Measurements from ENCODE around the gene RGL1.

DNA sequence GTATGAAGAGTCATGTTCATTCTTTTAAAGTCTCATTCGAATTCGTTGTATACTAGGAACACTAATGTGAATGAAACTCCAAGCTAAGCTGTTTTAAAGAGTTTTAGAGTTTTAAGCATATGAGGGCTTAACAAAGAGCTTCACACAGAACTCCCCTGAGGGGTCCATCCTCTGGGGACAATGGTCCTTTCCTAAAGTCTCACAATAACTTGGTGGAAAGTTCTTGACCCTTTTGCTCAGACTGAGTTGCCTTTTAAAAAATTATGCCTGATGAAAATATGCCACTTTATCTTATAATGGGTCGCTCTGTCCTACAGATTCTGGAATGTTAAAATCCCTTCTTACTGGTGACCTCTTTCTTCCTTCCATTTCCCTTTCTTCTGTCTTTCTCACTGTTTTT lies 64.3 kb downstream of the RGL1 start:
- TF ChIP-seq POLR2A (IDR thresholded peaks at IDR 0.05), result no peak
- TF ChIP-seq, protein P1, sequence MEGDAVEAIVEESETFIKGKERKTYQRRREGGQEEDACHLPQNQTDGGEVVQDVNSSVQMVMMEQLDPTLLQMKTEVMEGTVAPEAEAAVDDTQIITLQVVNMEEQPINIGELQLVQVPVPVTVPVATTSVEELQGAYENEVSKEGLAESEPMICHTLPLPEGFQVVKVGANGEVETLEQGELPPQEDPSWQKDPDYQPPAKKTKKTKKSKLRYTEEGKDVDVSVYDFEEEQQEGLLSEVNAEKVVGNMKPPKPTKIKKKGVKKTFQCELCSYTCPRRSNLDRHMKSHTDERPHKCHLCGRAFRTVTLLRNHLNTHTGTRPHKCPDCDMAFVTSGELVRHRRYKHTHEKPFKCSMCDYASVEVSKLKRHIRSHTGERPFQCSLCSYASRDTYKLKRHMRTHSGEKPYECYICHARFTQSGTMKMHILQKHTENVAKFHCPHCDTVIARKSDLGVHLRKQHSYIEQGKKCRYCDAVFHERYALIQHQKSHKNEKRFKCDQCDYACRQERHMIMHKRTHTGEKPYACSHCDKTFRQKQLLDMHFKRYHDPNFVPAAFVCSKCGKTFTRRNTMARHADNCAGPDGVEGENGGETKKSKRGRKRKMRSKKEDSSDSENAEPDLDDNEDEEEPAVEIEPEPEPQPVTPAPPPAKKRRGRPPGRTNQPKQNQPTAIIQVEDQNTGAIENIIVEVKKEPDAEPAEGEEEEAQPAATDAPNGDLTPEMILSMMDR (IDR thresholded peaks at IDR 0.05), result no peak

Data from sigmoid colon (tissue), 3 donors.